AG04450 (cell line): ENCODE data around the gene SLC20A1. TPM values are rescaled to one million over a fixed set of nuclear protein-coding genes. Genes with fewer than 3 reads are reported as not detected.
"Not testable (repeated sequence)": the region's sequence is repeated elsewhere in the genome, so short reads cannot be mapped to it uniquely, and the experiment has no call there.

Source experiments
- CTCF ChIA-PET: fragments of 300-600, 350-600 bp; formaldehyde crosslinking; extraction: SDS; loops from one replicate; lab custom pipeline; 2022; ENCODE audit warnings: antibody characterized with exemption, inconsistent platforms; lab: Charles Lee
- POLR2A ChIA-PET: fragments of 350-600 bp; formaldehyde crosslinking; extraction: SDS; loops from one replicate; lab custom pipeline; 2021; ENCODE audit warnings: antibody characterized with exemption, inconsistent platforms; lab: Yijun Ruan, JAX
- DNase-seq: peaks from one replicate; pipeline ENCODE4 v3.0.0-alpha.2; 2011; ENCODE audit warnings: low read depth, low spot score
- H3K27ac ChIP-seq: one replicate; pipeline ENCODE4 v1.5.1; 2012; ENCODE audit warnings: low read depth, low read length, control low read depth
- H3K27me3 ChIP-seq: one replicate; pipeline ENCODE4 v1.6.0; 2012; ENCODE audit warnings: low read length; ENCODE audit not compliant: control insufficient read depth, insufficient read depth
- H3K4me3 ChIP-seq: 2 replicates; pipeline ENCODE4 v1.5.1; 2011; ENCODE audit warnings: mild to moderate bottlenecking, low read depth, low read length, control low read depth
- H3K9me3 ChIP-seq: 2 replicates; pipeline ENCODE4 v1.5.1; 2012; ENCODE audit warnings: low read length; ENCODE audit not compliant: control insufficient read depth, insufficient read depth
- polyA plus RNA-seq: library from polyadenylated mRNA; depleted of rRNA; stranded (reverse); fragments of >200 nt; gene quantifications from 2 replicates; pipeline ENCODE4 v1.2.3, GENCODE V29; 2011
- TF ChIP-seq, protein P1 (sequence below): IDR thresholded peaks from 2 replicates; pipeline ENCODE4 v1.5.1; 2011; ENCODE audit warnings: low read depth, low read length, control low read depth, inconsistent platforms

SLC20A1 gene
- polyA plus RNA-seq, 1 experiment, result 74.8 TPM

DNA sequence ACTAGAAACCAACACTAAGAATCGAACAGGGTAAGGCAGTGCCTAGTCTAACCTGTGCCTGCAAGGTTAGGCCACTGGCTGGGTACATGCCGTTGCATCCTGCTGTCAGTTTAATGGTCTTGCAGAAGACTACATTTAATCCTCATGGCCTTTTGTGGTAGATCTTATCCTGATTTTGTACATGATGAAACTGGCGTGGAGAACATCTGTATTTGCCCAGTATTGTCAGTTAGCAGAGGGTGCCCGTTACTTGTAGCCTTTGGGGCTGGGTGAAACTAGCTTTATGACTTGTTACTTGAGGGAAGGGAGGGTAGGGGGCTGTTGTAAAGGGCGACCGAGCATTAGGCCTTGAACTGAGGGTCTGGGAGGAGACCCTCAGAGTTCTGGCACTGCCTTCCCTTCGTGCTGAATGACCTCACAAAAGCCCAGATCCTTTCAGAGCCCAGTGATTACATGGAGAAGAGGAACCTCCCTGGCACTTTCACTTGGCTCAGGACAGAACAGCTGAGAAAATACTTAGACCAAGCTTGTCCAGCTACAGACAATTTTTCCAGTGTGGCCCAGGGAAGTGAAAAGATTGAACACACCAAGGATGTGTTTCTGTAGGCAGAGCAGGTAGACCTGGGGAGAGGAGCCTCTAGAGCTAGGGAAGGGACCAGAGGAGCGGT is 19.5 kb downstream of the SLC20A1 start:
- ChIA-PET CTCF (interaction anchor here (0.7 to 2.3 kb wide), 2 partner anchors 20 to 66 kb away, joined by 3 to 8 read pairs (median 3); no protein-coding TSS in a partner anchor), POLR2A (no interaction called here)
- Histone ChIP-seq H3K27me3 (no peaks in the 10 kb centered on the region), H3K27ac (no peak overlapping the region), H3K9me3 (no peaks in the 10 kb centered on the region), H3K4me3 (no peak overlapping the region)
- TF ChIP-seq, protein P1, sequence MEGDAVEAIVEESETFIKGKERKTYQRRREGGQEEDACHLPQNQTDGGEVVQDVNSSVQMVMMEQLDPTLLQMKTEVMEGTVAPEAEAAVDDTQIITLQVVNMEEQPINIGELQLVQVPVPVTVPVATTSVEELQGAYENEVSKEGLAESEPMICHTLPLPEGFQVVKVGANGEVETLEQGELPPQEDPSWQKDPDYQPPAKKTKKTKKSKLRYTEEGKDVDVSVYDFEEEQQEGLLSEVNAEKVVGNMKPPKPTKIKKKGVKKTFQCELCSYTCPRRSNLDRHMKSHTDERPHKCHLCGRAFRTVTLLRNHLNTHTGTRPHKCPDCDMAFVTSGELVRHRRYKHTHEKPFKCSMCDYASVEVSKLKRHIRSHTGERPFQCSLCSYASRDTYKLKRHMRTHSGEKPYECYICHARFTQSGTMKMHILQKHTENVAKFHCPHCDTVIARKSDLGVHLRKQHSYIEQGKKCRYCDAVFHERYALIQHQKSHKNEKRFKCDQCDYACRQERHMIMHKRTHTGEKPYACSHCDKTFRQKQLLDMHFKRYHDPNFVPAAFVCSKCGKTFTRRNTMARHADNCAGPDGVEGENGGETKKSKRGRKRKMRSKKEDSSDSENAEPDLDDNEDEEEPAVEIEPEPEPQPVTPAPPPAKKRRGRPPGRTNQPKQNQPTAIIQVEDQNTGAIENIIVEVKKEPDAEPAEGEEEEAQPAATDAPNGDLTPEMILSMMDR, result no peak
- DNase-seq, result no peak

DNA sequence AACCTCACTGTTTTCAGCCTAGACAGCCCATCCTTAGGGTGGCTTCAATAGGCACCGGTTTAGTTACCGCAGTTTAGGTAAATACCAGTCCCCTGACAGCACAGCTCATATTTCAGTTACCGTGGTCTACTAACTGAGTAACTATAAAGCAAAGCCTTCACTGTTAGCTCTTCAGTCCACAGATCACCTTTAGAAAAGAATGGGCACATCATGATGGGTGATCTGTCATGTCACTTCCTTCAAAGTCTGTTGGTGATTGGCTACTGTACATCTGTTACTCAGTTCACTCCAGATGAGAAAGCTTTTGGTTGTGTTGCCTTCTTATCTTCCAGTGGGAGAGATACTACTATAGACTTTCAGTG is 21.0 kb downstream of the SLC20A1 start:
- no peaks in the 10 kb centered on the region for H3K9me3 ChIP-seq
- POLR2A ChIA-PET, result interaction anchor here (0.8 kb wide), 1 partner anchor 46 kb away, joined by 3 read pairs; no protein-coding TSS in a partner anchor
- no peak overlapping the region for H3K27ac ChIP-seq
- H3K4me3 ChIP-seq, result no peak overlapping the region
- H3K27me3 ChIP-seq, result no peaks in the 10 kb centered on the region
- TF ChIP-seq, protein P1, result no peak
- DNase-seq, result no peak
- CTCF ChIA-PET, result interaction anchor here (2.3 kb wide), 1 partner anchor 67 kb away, joined by 8 read pairs; no protein-coding TSS in a partner anchor

DNA sequence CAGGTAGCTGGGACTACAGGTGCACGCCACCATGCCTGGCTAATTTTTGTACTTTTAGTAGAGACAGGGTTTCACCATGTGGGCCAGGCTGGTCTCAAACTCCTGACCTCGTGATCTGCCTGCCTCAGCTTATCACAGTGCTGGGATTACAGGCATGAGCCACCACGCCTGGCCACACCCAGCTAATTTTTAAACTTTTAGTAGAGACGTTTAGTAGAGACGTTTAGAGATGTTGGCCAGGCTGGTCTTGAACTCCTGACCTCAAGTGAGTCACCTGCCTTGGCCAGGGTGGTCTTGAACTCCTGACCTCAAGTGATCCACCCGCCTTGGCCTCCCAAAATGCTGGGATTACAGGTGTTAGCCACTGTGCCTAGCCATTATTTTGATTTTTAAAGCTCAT is 21.8 kb downstream of the SLC20A1 start:
- POLR2A ChIA-PET, result interaction anchor here (0.7 kb wide), 1 partner anchor 22 kb away, joined by 3 read pairs; the partner anchor contains the start of gene SLC20A1
- H3K27ac ChIP-seq, H3K9me3 ChIP-seq, H3K27me3 ChIP-seq, H3K4me3 ChIP-seq, DNase-seq: not testable (repeated sequence)
- CTCF ChIA-PET, result interaction anchor here (1.5 to 2.3 kb wide), 2 partner anchors 18 to 68 kb away, joined by 7 to 8 read pairs; no protein-coding TSS in a partner anchor

DNA sequence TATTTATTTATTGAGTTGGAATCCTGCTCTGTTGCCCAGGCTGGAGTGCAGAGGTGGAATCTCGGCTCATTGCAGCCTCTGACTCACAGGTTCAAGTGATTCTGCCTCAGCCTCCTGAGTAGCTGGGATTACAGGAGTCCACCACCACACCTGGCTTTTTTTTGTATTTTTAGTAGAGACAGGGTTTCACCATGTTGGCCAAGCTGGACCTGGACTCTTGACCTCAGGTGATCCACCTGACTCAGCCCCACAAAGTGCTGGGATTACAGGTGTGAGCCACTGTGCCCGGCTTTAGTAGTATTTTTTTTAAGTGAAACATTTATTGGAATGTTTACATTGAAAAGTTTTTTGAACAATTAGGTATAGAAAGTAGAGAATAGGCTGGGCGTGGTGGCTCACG is 23.9 kb downstream of the SLC20A1 start:
- no peak overlapping the region for H3K4me3 ChIP-seq
- no peaks in the 10 kb centered on the region for H3K9me3 ChIP-seq
- no peak overlapping the region for H3K27ac ChIP-seq
- no peak for DNase-seq
- TF ChIP-seq, protein P1, result no peak
- ChIA-PET CTCF (interaction anchor here (1.4 kb wide), 1 partner anchor 57 kb away, joined by 5 read pairs; no protein-coding TSS in a partner anchor), POLR2A (no interaction called here)
- no peaks in the 10 kb centered on the region for H3K27me3 ChIP-seq

DNA sequence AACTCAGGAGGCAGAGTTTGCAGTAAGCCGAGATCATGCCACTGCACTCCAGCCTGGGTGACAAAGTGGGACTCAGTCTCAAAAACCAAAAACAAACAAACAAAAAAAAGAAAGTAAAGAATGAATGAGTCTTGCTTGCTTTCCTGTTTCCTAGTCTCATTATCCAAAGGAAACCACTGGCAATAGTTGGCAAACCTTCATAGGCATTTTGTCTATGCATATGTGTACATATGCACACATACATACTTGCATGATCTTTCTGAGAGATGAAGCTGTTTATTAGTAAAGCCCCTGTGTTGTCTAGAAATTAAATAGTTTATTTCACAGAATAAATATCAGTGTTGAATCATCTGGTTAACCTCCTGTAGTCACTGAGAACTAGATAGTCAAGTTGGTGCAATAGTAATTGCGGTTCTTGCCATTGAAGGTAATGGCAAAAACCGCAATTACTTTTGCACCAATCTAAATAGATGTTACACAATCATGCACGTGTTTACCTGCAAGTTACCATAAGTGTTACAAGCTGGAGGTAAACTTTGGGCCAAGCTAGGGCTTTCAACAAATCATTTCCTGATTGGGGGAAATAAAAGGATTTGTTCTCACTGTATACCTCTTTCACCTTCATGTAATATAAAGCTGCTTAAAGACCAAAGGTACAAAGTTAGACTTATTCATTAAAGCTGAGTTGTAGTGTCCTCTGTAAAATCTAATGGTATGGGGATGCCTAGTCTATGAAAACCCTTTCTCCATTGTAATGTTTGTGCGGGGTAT is 24.7 kb downstream of the SLC20A1 start:
- ChIA-PET POLR2A (interaction anchor here (0.7 kb wide), 1 partner anchor 44 kb away, joined by 10 read pairs; no protein-coding TSS in a partner anchor), CTCF (interaction anchor here (1.0 to 1.4 kb wide), 2 partner anchors 56 to 71 kb away, joined by 3 to 5 read pairs; no protein-coding TSS in a partner anchor)

More for the DNA sequence above, 24.7 kb downstream of the SLC20A1 start:
- no peaks in the 10 kb centered on the region for H3K27me3 ChIP-seq
- H3K9me3 ChIP-seq, result no peaks in the 10 kb centered on the region
- no peak overlapping the region for H3K4me3 ChIP-seq
- TF ChIP-seq, protein P1, result no peak
- H3K27ac ChIP-seq, result no peak overlapping the region
- DNase-seq, result no peak
